IMR-90 (cell line): ENCODE results near the gene SRRM4. TPM values are rescaled to one million over a fixed set of nuclear protein-coding genes. Genes with fewer than 3 reads are reported as not detected.

Experiments
- ATAC-seq: fragments of 200-7000 bp; cut with Tn5 transposase; 2 replicates; pipeline ENCODE4 v1.9.1; 2020; ENCODE audit warnings: low read depth, mild to moderate bottlenecking, moderate library complexity
- BruUV-seq: library from RNA; stranded (reverse); fragments of 400-500 nt; replicated peaks from 2 replicates; lab custom pipeline; 2021; lab: Mats Ljungman, UMichigan
- CTCF ChIA-PET: fragments of 300-600 bp; formaldehyde crosslinking; extraction: SDS; loops from one replicate; lab custom pipeline; 2021; ENCODE audit warnings: antibody characterized with exemption; lab: Yijun Ruan, JAX
- POLR2A ChIA-PET: fragments of 300-600 bp; sonication (Branson Sonifier 250); formaldehyde crosslinking; loops from one replicate; lab custom pipeline; 2022; ENCODE audit warnings: antibody characterized with exemption; ENCODE audit not compliant: unreplicated experiment; lab: Charles Lee
- DNase-seq: peaks from one replicate; pipeline ENCODE4 v3.0.0; 2013
- H2AFZ ChIP-seq: replicated peaks from 2 replicates; pipeline ENCODE3; 2013; ENCODE audit warnings: low read length, mild to moderate bottlenecking; ENCODE audit not compliant: poor library complexity
- H2AK5ac ChIP-seq: 2 replicates; pipeline ENCODE4 v1.6.1; 2013; ENCODE audit warnings: low read depth, low read length, inconsistent platforms
- H2AK9ac ChIP-seq: replicated peaks from 2 replicates; pipeline ENCODE3; 2013; ENCODE audit warnings: mild to moderate bottlenecking, low read depth, low read length, moderate library complexity; ENCODE audit not compliant: poor library complexity
- H2BK120ac ChIP-seq: 2 replicates; pipeline ENCODE4 v1.6.1; 2013; ENCODE audit warnings: low read depth, low read length, inconsistent platforms
- H2BK15ac ChIP-seq: 3 replicates; pipeline ENCODE4 v1.6.1; 2013; ENCODE audit warnings: low read depth, low read length, inconsistent platforms
- H2BK20ac ChIP-seq: 2 replicates; pipeline ENCODE4 v1.6.1; 2013; ENCODE audit warnings: low read depth, mild to moderate bottlenecking, inconsistent platforms, low read length, moderate library complexity
- H2BK5ac ChIP-seq: 2 replicates; pipeline ENCODE4 v1.6.1; 2013; ENCODE audit warnings: mild to moderate bottlenecking, low read depth, low read length, inconsistent platforms; ENCODE audit not compliant: poor library complexity, severe bottlenecking
- H3K14ac ChIP-seq: replicated peaks from 2 replicates; pipeline ENCODE4 v1.6.1; 2013; ENCODE audit warnings: low read depth, low read length, inconsistent platforms
- H3K18ac ChIP-seq: 2 replicates; pipeline ENCODE4 v1.6.1; 2013; ENCODE audit warnings: low read depth, low read length, control low read depth
- H3K23ac ChIP-seq: 2 replicates; pipeline ENCODE4 v1.6.1; 2013; ENCODE audit warnings: low read depth, low read length, inconsistent platforms
- H3K27ac ChIP-seq: 2 replicates; pipeline ENCODE4 v1.5.1; 2013; ENCODE audit warnings: mild to moderate bottlenecking, control low read depth, low read length; ENCODE audit not compliant: insufficient read depth
- H3K27me3 ChIP-seq: 2 replicates; pipeline ENCODE4 v1.6.1; 2013; ENCODE audit warnings: low read length; ENCODE audit not compliant: control insufficient read depth, insufficient read depth
- H3K36me3 ChIP-seq: 2 replicates; pipeline ENCODE4 v1.6.1; 2013; ENCODE audit warnings: low read length, mixed read lengths; ENCODE audit not compliant: control insufficient read depth, insufficient read depth
- H3K4ac ChIP-seq: 2 replicates; pipeline ENCODE4 v1.6.1; 2013; ENCODE audit warnings: low read depth, low read length, inconsistent platforms
- H3K4me1 ChIP-seq: 2 replicates; pipeline ENCODE4 v1.6.1; 2013; ENCODE audit warnings: low read length, mixed read lengths; ENCODE audit not compliant: control insufficient read depth, insufficient read depth
- H3K4me2 ChIP-seq: 2 replicates; pipeline ENCODE4 v1.6.1; 2013; ENCODE audit warnings: low read depth, mild to moderate bottlenecking, control low read depth, low read length, moderate library complexity
- H3K4me3 ChIP-seq: 2 replicates; pipeline ENCODE4 v1.5.1; 2013; ENCODE audit warnings: low read depth, mild to moderate bottlenecking, control low read depth, low read length, moderate library complexity; ENCODE audit not compliant: insufficient read depth
- H3K56ac ChIP-seq: 2 replicates; pipeline ENCODE4 v1.6.1; 2013; ENCODE audit warnings: low read length, inconsistent platforms; ENCODE audit not compliant: insufficient read depth; ENCODE audit errors: extremely low read depth
- H3K79me1 ChIP-seq, 2 experiments: 2 replicates each; pipeline ENCODE4 v1.6.1; 2013; ENCODE audit warnings: low read length in 2 of 2, inconsistent platforms in 1 of 2, low read depth in 1 of 2
- H3K9ac ChIP-seq: 2 replicates; pipeline ENCODE4 v1.6.1; 2013; ENCODE audit warnings: low read depth, low read length, control low read depth
- H3K9me1 ChIP-seq: 2 replicates; pipeline ENCODE4 v1.6.1; 2013; ENCODE audit warnings: low read length, inconsistent platforms; ENCODE audit not compliant: insufficient read depth
- H3K9me3 ChIP-seq: 2 replicates; pipeline ENCODE4 v1.6.1; 2013; ENCODE audit warnings: low read length; ENCODE audit not compliant: control insufficient read depth, insufficient read depth
- H4K20me1 ChIP-seq: 2 replicates; pipeline ENCODE4 v1.6.1; 2013; ENCODE audit warnings: low read length, inconsistent platforms; ENCODE audit not compliant: insufficient read depth
- H4K5ac ChIP-seq: 2 replicates; pipeline ENCODE4 v1.6.1; 2013; ENCODE audit warnings: mild to moderate bottlenecking, low read depth, low read length, control low read depth
- H4K8ac ChIP-seq, 2 experiments: 2 replicates each; pipeline ENCODE4 v1.6.1; 2013; ENCODE audit warnings: low read depth in 2 of 2, low read length in 2 of 2, control low read depth in 1 of 2, inconsistent platforms in 1 of 2
- H4K91ac ChIP-seq: 2 replicates; pipeline ENCODE4 v1.6.1; 2013; ENCODE audit warnings: low read depth, low read length, inconsistent platforms; ENCODE audit not compliant: insufficient read depth
- BHLHE40 ChIP-seq: fragments of 150-350 bp; IDR thresholded peaks from 2 replicates; pipeline ENCODE4 v1.6.1; 2016; ENCODE audit warnings: mild to moderate bottlenecking, low read depth, low read length
- CEBPB ChIP-seq: IDR thresholded peaks from 2 replicates; pipeline ENCODE4 v1.6.1; 2012; ENCODE audit warnings: low read depth, low read length, improper control_type of control experiment
- CTCF ChIP-seq: conservative IDR thresholded peaks from 2 replicates; pipeline ENCODE4 v1.5.1; 2012; ENCODE audit warnings: mild to moderate bottlenecking, low read depth, low read length, improper control_type of control experiment
- ELK1 ChIP-seq: fragments of 150-350 bp; IDR thresholded peaks from 2 replicates; pipeline ENCODE4 v1.6.1; 2016; ENCODE audit warnings: low read depth, mild to moderate bottlenecking, low read length, moderate library complexity, borderline replicate concordance
- FOS ChIP-seq: fragments of 150-350 bp; IDR thresholded peaks from 2 replicates; pipeline ENCODE4 v1.6.1; 2016; ENCODE audit warnings: low read depth, low read length
- MAZ ChIP-seq: IDR thresholded peaks from 2 replicates; pipeline ENCODE4 v1.6.1; 2012; ENCODE audit warnings: low read depth, mild to moderate bottlenecking, low read length, improper control_type of control experiment, moderate library complexity, borderline replicate concordance
- NFE2L2 ChIP-seq: fragments of 150-350 bp; IDR thresholded peaks from 2 replicates; pipeline ENCODE4 v1.6.1; 2016; ENCODE audit warnings: low read depth, mild to moderate bottlenecking, low read length
- RCOR1 ChIP-seq: IDR thresholded peaks from 2 replicates; pipeline ENCODE4 v1.6.1; 2012; ENCODE audit warnings: mild to moderate bottlenecking, low read length, improper control_type of control experiment; ENCODE audit not compliant: insufficient replicate concordance
- RFX5 ChIP-seq: IDR thresholded peaks from 2 replicates; pipeline ENCODE4 v1.8.0; 2012; ENCODE audit warnings: low read depth, mild to moderate bottlenecking, low read length, moderate library complexity
- SMC3 ChIP-seq: fragments of 150-350 bp; IDR thresholded peaks from 2 replicates; pipeline ENCODE4 v1.6.1; 2016; ENCODE audit warnings: low read depth, mild to moderate bottlenecking, antibody characterized with exemption, low read length, moderate library complexity
- USF2 ChIP-seq: fragments of 150-350 bp; IDR thresholded peaks from 2 replicates; pipeline ENCODE4 v1.6.1; 2017; ENCODE audit warnings: mild to moderate bottlenecking, antibody characterized with exemption, low read length, low read depth
- WGBS, 2 experiments: methylation state at CpG; one replicate each; pipeline versions ENCODE4 v1.1.5 to v1.1.7; 2013; ENCODE audit warnings: missing lambda C conversion rate in 2 of 2; ENCODE audit not compliant: insufficient read length in 1 of 2; ENCODE audit errors: extremely low coverage in 2 of 2; 5-methylcytosine and 5-hydroxymethylcytosine counted together
- dilution Hi-C: fragments of 300-500 bp; cut with HindIII; formaldehyde crosslinking; loops from one replicate; pipeline ENCODE4 v1.14.3; 2018; ENCODE audit warnings: low sequenced_read_pairs; ENCODE audit not compliant: unreplicated experiment
- in situ Hi-C: fragments of 300-500 bp; cut with MboI; formaldehyde crosslinking; loops from 3 replicates; pipeline ENCODE4 v1.14.3; 2019; ENCODE audit warnings: low sequenced_read_pairs, inconsistent platforms, mixed read lengths
- intact Hi-C: fragments of 100-400 bp; cut with micrococcal nuclease; formaldehyde crosslinking; loops from 2 replicates; pipeline ENCODE4 v1.10.0; 2022
- polyA plus RNA-seq, 3 experiments: library from polyadenylated mRNA; depleted of rRNA; stranded (reverse); fragments of >200 nt; gene quantifications; 2 replicates each; pipeline ENCODE4 v1.2.3, GENCODE V29; 2012; ENCODE audit warnings: low replicate concordance in 1 of 3
- total RNA-seq: library from RNA; depleted of rRNA; stranded (reverse); fragments of >200 nt; gene quantifications from 2 replicates; pipeline ENCODE4 v1.2.3, GENCODE V29; 2012

The SRRM4 gene
- total and polyA plus RNA-seq, 2 of the 4 experiments (the other 2 are of a cell fraction), result not detected

- Histone ChIP-seq H2AK9ac (no peak overlapping the region), H2BK5ac (no peak overlapping the region), H2AFZ (no peak overlapping the region), H3K4me3 (no peak overlapping the region), H3K9me3 (no peaks in the 10 kb centered on the region), H3K36me3 (no peaks in the 10 kb centered on the region), H2BK15ac (no peak overlapping the region), H2BK120ac (no peak overlapping the region), H3K18ac (no peak overlapping the region), H4K8ac (no peak overlapping the region), H4K91ac (no peak overlapping the region), H3K27ac (no peak overlapping the region), H3K4me1 (no peaks in the 10 kb centered on the region), H3K9me1 (no peaks in the 10 kb centered on the region), H4K5ac (no peak overlapping the region), H3K27me3 (no peaks in the 10 kb centered on the region), H2AK5ac (no peak overlapping the region), H4K20me1 (no peaks in the 10 kb centered on the region), H3K4ac (no peak overlapping the region), H3K79me1 (no peaks in the 10 kb centered on the region), H2BK20ac (no peak overlapping the region), H3K9ac (no peak overlapping the region), H3K4me2 (no peak overlapping the region), H3K23ac (no peak overlapping the region), H3K14ac (no peak overlapping the region), H3K56ac (no peak overlapping the region)
- no peak for ATAC-seq
- no peak for DNase-seq
- TF ChIP-seq BHLHE40, result no peak
- no peak for TF ChIP-seq RFX5
- TF ChIP-seq ELK1, result no peak
- no peak for TF ChIP-seq FOS
- TF ChIP-seq CTCF, result no peak
- no peak for TF ChIP-seq CEBPB
- TF ChIP-seq NFE2L2, result no peak
- TF ChIP-seq RCOR1, result no peak
- no peak for TF ChIP-seq USF2
- TF ChIP-seq MAZ, result no peak
- TF ChIP-seq SMC3, result no peak
- BruUV-seq, result no TSS peak
- CTCF ChIA-PET, result no interaction called here
- WGBS, 2 experiments, result no CpG with 5 or more reads among the region's 6 CpGs
- intact Hi-C loops, result no loop called here
- in situ Hi-C loops, result no loop called here
- dilution Hi-C loops, result no loop called here
- POLR2A ChIA-PET, result no interaction called here
Observed at GRCh38 chr12:119157528-119157927, 176.2 kb downstream of the SRRM4 start.
